Measurements from ENCODE around the gene PXT1.

GRCh38 chr6:36459501-36459900, 16.8 kb upstream of the PXT1 start:
- no peak for TF ChIP-seq CTCF (IDR thresholded peaks at IDR 0.05)
- TF ChIP-seq EZH2phosphoT487 (IDR thresholded peaks at IDR 0.05) = no peak
- TF ChIP-seq EZH2 (IDR thresholded peaks at IDR 0.05) = no peak

Data from neural progenitor cell (in vitro differentiated cells).